ENCODE results near the gene GPRC6A.

Gene GPRC6A

DNA sequence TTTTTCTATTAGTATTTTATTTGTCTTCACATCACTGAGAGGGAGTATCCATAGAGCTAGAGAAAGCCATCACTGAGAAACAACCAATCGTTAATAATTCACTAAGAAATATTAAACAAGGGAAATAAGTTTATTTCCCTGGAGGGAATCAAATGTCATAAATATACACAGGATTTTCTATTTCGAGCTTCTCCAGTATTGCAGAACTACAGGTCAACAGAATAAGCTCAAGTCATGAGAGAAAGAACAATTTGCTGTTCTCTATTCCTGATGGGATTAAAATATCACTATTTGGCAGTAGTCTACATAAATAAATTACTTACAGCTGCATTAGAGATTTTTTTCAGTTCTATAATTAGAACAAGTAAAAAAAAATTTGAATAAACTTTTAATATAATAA is 61.2 kb downstream of the GPRC6A start:
- ChIA-PET CTCF (interaction anchor here (0.8 to 1.5 kb wide), 3 partner anchors 8 to 20 kb away, joined by 3 to 4 read pairs (median 3); no protein-coding TSS in a partner anchor), POLR2A (no interaction called here)
- TF ChIP-seq, protein P1, sequence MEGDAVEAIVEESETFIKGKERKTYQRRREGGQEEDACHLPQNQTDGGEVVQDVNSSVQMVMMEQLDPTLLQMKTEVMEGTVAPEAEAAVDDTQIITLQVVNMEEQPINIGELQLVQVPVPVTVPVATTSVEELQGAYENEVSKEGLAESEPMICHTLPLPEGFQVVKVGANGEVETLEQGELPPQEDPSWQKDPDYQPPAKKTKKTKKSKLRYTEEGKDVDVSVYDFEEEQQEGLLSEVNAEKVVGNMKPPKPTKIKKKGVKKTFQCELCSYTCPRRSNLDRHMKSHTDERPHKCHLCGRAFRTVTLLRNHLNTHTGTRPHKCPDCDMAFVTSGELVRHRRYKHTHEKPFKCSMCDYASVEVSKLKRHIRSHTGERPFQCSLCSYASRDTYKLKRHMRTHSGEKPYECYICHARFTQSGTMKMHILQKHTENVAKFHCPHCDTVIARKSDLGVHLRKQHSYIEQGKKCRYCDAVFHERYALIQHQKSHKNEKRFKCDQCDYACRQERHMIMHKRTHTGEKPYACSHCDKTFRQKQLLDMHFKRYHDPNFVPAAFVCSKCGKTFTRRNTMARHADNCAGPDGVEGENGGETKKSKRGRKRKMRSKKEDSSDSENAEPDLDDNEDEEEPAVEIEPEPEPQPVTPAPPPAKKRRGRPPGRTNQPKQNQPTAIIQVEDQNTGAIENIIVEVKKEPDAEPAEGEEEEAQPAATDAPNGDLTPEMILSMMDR (IDR thresholded peaks at IDR 0.05; ENCODE audit: control extremely low read depth, extremely low read depth, low read depth, missing control alignments): no peak
- DNase-seq (ENCODE audit: extremely low spot score): no peak

DNA sequence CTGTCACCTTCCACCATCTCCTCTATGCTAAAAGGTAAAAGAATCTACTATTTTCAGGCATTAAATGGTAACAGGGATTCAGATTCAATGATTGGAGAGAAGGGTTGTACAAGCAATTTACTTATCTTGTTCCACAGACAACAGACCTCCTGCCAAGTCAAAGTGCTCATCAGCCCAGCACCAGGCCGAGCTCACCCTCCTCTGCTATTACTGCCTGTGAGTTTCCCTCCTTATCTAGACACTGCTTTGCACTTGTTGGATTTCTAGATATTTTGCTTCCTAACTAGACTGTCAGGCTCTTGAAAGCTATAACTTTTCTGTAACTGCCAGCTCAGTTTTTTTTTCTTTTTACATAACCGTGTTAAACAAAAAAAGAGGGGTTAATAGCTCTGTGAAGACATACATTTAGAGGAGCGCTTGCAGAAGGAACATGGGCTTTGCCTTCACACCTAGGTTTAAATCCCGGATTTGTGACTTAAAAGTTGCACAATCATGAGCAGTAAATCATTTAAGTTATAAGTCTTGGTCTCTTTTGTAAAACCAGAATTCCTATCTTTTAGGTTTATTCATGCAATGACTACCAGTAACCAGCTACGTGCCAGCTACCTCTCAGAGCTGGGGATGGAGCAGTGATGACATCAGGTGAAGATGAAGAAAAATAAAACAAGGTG is 62.2 kb downstream of the GPRC6A start:
- POLR2A ChIA-PET: no interaction called here
- CTCF ChIA-PET: interaction anchor here (0.8 to 1.5 kb wide), 2 partner anchors 9 to 19 kb away, joined by 3 read pairs; no protein-coding TSS in a partner anchor
- DNase-seq (ENCODE audit: extremely low spot score): no peak

DNA sequence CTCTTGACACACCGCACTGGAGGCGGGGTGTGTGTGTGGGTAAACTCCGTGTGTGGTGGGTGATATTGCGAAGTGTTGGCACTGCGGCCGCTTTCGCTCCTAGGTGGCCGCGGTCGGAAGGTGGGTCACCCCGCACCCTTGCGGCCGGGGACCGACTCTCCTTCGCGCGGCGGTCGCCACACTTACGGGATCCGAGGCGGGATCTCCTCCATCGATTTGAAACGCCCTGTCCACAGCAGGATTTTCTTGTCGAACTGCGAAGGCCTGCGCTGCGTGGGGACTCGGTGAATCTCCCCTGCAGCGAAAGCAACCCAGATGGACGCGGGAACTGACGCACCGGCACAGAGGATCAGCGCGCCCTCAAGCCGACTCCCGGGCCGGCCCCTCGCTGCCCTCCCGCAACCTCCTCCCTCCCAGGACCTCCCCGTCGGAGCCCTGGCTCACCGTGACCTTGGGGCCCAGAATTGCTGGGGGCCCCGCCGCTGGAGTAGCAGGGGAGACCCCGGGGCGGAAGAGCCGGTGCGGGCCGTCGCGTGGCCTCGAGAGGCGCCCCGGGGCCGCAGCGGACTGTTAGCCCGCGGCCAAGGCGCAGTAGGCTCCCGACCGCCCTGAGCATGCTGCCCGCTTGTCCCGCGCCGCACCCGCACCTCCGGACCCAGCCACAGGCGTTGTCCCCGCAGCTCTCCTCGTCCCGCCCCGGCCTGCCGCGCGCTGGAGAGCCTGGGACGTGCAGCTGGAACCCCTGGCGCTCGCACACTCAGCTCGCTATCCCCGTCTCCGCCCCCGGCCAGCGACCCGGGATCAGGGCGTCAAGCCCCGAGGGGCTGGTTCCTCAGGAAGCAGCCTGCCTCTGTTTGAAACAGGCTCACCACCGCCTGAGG is 63.7 kb downstream of the GPRC6A start, which contains the start of gene FAM162B:
Gene FAM162B (minus strand): TSS at position 759 of the 881 bp plus-strand sequence. CDS start 143 bp downstream, at position 616.
- TF ChIP-seq, protein P1 (IDR thresholded peaks at IDR 0.05; ENCODE audit: control extremely low read depth, extremely low read depth, low read depth, missing control alignments): no peak
- ChIA-PET CTCF (no interaction called here), POLR2A (no interaction called here)
- DNase-seq (ENCODE audit: extremely low spot score): peak; percentile 23

More for the DNA sequence above, 62.2 kb downstream of the GPRC6A start:
- TF ChIP-seq, protein P1 (IDR thresholded peaks at IDR 0.05; ENCODE audit: control extremely low read depth, extremely low read depth, low read depth, missing control alignments): no peak

DNA sequence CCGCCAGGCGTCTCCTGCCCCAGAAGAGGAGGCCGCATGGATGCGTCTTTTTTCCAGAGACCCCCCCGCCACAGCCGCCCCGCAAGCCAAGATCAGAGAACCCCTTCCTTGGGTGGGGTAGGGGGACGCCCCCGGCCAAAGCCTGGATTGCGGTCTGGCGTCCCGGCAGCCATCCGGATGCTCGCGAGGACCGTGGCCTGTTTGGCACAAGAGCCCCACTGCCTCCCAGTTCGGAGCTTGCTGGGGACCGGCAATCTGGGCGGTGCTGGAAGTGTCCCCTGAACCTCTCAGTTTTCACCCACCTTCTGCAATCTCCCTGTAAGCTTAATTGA is 64.3 kb downstream of the GPRC6A start:
- no peak for DNase-seq (ENCODE audit: extremely low spot score)
- TF ChIP-seq, protein P1 (IDR thresholded peaks at IDR 0.05; ENCODE audit: control extremely low read depth, extremely low read depth, low read depth, missing control alignments): no peak
- POLR2A ChIA-PET: no interaction called here
- CTCF ChIA-PET: no interaction called here

DNA sequence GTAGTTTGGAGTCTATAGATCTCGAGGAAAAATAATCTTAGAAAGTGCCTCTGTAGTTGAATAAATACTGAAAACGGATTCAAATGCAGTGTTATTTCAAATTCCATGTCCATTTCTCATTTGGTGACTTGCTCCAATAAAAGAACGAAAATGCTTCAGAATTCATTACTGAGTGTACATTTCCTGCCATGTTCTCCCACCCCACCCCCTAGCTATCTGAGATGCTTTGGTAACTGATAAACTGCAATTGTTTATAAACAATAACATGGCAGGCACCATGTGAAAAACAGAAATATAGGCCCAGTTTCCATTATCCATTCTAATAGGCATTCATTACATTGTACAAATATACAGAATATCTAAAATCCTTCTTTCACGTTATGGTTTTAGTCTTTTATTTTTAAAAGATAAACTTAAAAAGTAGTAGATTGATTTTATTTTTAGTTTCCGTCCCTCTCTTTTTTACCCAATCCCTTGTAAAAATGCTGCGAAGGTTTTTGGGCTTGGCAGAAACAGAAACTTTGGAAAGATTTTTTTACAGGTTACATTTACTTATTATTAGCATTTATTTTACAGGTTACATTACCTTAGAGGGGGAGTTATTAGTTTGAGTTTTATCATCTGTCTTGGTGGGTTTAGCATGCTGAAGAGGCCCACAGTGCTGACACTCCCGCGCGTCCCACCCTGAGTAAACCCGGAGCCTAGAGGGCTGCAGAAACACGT is 64.8 kb downstream of the GPRC6A start:
- DNase-seq (ENCODE audit: extremely low spot score): no peak
- ChIA-PET CTCF (interaction anchor here (0.6 kb wide), 1 partner anchor 15 kb away, joined by 3 read pairs; no protein-coding TSS in a partner anchor), POLR2A (no interaction called here)
- TF ChIP-seq, protein P1 (IDR thresholded peaks at IDR 0.05; ENCODE audit: control extremely low read depth, extremely low read depth, low read depth, missing control alignments): no peak

DNA sequence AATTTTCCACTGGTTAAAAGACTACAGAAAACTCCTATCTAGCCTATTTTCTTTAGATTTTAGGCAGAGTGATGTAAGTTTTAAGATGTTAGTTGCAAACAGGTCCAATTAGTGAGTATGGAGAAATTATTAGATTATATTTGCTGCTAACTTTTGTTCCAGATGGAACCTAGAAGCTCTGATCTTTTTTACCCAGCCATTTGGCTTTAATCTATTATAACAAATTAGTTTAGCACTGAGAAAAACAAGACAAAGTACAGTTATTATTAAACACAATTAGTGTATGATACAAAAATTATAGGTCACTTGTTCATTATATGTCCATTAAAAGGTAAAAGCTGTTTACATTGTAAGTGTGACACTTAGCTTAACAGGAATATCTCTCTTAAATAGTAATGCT is 65.8 kb downstream of the GPRC6A start:
- TF ChIP-seq, protein P1 (IDR thresholded peaks at IDR 0.05; ENCODE audit: control extremely low read depth, extremely low read depth, low read depth, missing control alignments): no peak
- no peak for DNase-seq (ENCODE audit: extremely low spot score)
- POLR2A ChIA-PET: no interaction called here
- CTCF ChIA-PET: interaction anchor here (0.6 to 0.8 kb wide), 2 partner anchors 14 to 16 kb away, joined by 3 read pairs; no protein-coding TSS in a partner anchor

Data from GM10248 (cell line).